Retina (tissue), 1 donor: ENCODE data around the gene ACSS3.
"Not testable (repeated sequence)": the region's sequence is repeated elsewhere in the genome, so short reads cannot be mapped to it uniquely, and the experiment has no call there.

Experiments used
- DNase-seq: peaks from one replicate; pipeline ENCODE4 v3.0.0-alpha.2; 2016

The ACSS3 gene

GRCh38 chr12:81095501-81096232 is 17.8 kb downstream of the ACSS3 start:
- no peak for DNase-seq

GRCh38 chr12:81105687-81106086 is 27.8 kb downstream of the ACSS3 start:
- DNase-seq: no peak

DNA sequence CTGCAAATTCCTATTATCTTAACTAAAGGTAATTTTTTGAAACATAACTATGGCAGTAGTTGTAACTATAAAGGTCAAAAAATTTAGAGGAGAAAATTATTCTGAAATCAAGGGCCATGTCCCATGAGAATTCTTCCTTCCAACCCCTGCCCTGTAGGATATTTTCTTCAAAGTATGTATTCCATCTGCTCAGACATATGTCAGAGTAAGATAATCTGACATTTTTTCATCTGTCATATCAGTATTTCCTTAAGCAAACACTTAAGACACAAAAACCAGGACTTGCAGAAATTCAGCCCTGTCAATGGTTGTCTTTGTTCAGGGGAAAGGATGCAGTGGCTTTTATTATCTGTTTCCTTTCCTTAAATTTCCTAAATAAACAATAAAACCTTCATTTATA is 36.3 kb downstream of the ACSS3 start:
- no peak for DNase-seq

GRCh38 chr12:81119069-81119468 is 41.2 kb downstream of the ACSS3 start:
- DNase-seq: not testable (repeated sequence)

DNA sequence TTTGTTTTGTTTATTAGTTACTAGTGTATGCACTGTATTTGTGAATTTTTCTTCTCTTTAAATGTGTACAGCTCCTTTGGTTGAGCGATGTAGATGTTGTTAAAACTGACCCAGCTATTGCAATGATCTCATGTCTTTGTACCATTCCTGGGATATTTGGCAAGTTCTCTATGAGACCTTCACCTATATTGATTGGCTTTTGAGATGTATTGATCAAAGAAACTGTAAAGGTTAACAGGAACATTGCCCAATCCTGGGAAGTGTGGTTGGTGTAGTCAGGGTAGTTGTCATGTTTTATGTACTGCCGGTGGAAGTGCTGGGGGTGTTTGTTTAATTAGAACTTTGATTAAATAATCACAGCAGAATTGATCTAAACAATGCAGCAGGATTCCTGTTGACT is 43.1 kb downstream of the ACSS3 start:
- no peak for DNase-seq

- no peak for DNase-seq
Observed at GRCh38 chr12:81123611-81124010, 45.7 kb downstream of the ACSS3 start.

GRCh38 chr12:81125691-81126090 is 47.8 kb downstream of the ACSS3 start:
- DNase-seq: no peak

DNA sequence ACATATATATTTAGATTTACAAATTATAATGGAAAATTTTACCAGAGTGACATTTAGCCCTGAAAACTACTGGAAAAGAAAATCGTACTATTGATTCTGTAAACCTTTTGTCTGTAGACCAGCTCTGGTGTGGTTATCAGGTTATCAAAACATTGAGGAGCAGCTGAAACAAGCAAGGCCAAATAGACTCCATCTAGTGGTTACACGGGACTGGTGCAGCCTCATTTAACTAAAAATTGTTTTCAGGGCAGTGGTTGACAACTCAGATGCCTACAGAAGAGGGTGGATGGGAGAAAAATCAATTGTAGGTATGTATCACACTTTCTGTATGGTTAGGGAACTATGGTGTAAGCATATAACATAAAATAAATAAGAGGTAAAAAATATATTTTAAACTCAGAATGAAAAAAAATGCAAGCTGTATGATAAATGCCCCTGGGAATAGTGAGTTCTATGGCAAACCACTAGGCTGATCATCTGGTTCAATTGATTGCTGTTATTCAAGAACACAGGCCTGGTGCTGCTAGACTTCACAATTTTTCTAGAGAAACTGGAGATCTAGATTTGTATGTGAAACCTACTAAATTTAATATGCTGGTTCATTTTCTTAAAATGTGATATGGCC is 51.2 kb downstream of the ACSS3 start:
- peak; percentile 44 for DNase-seq

DNA sequence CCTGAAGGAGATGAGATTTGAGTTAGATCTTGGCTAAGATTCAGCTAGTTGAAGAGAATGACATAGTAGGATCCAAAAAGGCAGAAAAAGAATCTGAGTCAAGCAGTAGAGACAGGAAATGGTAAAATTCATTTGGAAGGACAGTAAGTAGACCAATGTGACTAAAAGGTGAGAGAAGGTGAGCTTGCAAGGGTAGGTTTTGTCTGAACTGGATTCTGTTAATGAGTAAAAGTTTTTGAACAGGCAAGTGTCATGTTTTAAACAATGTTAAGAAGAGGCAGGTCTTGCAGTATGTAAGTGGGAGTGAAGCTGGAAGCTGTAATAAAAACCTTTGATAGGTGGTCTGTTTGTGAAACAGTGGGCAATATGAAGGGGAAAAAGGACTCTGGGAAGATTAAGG is 58.6 kb downstream of the ACSS3 start:
- no peak for DNase-seq

DNA sequence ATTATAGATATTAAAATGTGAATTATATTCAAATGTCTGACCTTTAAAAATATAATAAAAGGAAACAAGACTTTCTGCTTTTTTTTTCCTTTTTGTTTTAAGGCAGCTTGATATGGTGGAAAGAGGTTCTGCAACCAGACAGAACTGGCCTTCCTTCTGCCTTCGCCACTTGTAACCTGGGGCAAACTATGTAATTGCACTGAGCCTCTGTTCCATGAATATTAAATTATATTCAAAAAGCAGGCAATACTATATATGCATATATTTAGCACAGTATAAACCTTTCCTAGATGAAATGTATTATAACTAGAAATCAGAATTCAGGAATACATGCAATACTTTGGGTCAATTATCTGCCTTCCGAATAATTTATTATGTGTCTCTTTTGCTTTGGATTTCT is 59.9 kb downstream of the ACSS3 start:
- DNase-seq: no peak

GRCh38 chr12:81141217-81141616 is 63.3 kb downstream of the ACSS3 start:
- no peak for DNase-seq

GRCh38 chr12:81143057-81143456 is 65.2 kb downstream of the ACSS3 start:
- no peak for DNase-seq

DNA sequence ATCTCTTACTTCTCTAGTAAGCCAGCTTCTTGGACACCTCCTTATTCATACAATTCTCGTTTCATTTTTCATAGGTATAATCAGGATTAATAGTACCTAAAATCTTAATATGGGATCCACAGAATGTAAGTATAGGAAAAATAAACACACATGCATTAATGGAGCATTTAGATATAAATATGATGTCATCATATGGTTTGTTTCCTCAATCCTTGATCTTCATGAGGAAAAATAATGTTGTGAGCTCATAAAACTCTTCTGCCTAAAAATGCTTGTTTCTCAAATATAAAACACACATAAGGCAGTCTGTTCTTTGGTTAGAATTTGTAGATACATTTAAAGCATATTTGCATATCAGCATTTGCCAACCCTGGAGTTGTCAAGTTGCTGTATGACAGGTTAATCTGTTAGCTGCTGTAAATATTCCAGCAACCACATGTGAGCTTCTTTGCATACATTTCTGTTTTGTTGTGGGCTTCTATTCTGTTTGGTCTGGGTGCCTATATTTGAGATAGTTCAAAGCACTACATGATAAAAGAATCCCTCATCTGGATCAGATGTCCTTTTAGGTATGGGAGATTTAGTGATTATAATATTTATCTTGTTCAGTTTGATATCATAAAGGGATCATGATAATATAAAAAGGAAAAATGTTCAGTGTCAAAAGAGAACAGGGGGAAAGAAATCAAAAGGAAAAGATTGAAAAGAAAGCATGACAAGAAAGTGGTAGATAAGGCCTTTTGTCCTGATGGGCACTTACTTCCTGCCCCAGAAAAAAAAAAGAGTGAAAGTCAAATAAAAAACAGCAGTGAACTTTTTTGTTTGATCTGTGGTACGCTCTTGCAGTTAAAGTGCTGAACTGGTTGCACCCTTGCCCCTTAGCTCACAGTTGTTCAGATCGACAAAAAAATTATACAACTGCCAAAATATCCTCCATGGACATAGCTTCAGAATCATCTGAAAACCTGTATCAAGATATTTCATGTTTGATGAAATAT is 68.6 kb downstream of the ACSS3 start:
- DNase-seq: no peak

GRCh38 chr12:81147292-81147919 is 69.5 kb downstream of the ACSS3 start:
- no peak for DNase-seq

DNA sequence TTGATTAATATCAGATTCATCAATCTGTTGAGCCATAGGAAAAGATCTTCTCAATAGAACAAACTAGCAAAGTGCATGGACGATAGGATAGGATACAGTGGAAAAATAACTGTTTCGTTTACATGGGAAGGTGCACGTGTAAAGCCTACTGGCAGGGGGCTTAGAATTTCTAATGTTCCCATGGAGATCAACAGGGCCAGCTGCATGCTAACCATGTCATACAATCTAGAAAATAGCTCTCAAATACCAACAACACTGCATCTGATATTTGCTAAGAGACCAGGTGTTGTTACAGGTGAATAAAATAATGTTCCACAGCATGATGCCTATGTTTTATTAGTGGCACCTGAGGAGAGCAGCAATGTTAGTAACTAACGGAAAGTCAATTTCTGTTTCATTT is 72.5 kb downstream of the ACSS3 start:
- no peak for DNase-seq

GRCh38 chr12:81159856-81160255 is 82.0 kb downstream of the ACSS3 start:
- no peak for DNase-seq

- DNase-seq: no peak
Observed at GRCh38 chr12:81161680-81162079, 83.8 kb downstream of the ACSS3 start.

DNA sequence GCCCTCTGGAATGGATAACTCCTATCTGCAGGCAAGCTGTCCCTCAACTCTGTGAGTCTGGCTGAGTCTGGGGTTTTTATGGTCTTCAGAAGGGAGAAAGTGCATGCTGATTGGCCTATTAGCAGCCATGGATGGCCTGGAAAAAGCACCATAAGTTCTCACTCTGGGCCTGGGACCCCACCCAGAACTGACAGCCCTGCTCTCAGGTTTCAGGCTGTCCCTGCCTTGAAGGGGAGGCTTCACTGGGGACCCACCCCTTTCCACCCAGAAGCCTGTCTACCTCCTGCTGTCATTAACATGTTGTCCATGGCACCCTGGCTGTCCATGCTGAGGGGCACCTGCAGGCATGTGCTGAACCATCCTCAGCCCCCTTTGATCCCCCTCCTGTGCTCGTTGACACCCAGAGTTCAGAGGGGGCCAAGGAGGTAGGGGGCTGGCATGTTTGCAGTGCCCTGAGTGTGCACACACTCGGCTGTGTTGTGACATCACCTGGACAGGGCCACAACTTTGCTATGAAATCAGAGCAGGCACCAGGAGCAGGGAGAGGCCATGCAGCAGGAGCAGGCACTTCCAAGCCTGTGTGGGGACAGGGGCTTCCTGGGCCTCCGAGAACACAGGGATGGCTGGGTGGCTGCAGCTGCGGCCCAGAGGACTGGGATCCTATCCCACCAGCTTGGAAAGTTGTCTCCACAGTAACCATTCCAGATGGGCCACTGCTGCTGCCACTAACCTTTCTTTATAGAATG is 84.7 kb downstream of the ACSS3 start:
- no peak for DNase-seq

DNA sequence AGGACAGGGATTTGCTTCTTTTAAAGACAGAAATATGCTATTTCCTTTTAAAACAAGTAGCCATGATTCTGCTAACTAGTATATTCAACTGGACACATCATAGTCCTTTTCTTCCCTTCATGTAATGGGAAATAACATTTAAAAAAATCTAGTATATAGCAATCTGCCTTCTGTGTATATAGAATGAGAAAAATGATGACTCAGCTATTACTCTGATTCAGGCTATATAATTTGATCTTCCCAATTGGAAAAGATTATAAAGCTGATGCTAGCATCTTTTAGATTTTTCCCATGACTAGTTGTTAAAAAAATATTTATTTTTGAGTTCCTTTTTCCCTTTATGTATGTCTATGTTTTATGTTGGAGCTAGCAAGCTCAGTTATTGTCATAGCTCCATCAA is 86.9 kb downstream of the ACSS3 start:
- DNase-seq: no peak

GRCh38 chr12:81166790-81167189 is 88.9 kb downstream of the ACSS3 start:
- DNase-seq: no peak

DNA sequence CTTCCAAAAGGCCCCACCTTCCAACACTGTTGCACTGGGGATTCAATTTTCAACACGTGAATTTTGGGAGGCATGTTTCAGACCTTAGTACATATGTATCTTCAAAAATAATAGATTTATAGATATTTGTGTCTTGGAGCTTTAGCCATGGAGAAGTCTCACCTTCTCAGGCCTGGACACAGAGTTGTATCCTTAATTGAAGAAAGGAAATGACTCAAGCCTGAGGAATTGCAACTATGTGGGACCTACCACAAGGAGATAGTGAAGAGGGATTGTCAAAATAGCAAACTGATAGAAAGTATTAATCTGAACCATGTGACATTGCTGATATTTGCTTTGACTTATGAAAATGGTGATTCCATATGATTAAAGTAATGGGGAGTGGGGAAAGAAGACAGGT is 89.8 kb downstream of the ACSS3 start:
- DNase-seq: no peak

- DNase-seq: no peak
Observed at GRCh38 chr12:81168445-81168844, 90.6 kb downstream of the ACSS3 start.
